ENCODE data around the gene ANKRD65. TPM values are rescaled to one million over a fixed set of nuclear protein-coding genes. Genes with fewer than 3 reads are reported as not detected.
A peak's percentile ranks its signal among the peaks of the same experiment; 100 is the strongest.

Gene ANKRD65
- polyA plus RNA-seq, 1 donor (not counting 4 experiments of a cell fraction or from before 2014, with no cell fraction given), result 4.6 TPM

DNA sequence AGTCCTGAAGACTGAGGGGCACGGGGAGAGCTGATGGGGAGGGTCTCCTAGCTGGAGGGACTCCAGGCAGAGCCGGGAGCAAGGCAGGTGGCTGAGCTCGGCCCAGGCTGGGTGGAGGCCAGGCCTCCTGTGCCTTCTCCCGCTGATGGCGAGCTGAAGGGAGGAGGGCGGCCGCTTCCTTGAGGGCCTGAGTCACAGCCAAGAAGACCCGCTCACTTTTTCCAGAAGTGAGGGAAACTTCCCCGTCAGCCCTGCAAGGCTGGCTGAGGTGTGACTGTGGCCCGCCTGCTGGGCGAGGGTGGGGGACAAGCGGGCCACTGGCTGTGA, 12.7 kb upstream of the ANKRD65 start:
- peak overlapping the region; percentile 52 for H3K9ac ChIP-seq (ENCODE audit: control insufficient read depth, extremely low read depth, insufficient read depth, low read length)
- peak overlapping the region; percentile 75 for H2AFZ ChIP-seq (ENCODE audit: control insufficient read depth, low read length)
- peak overlapping the region; percentile 56 for H3K4me2 ChIP-seq (ENCODE audit: control insufficient read depth, extremely low read depth, insufficient read depth, low read depth, low read length)
- TF ChIP-seq, protein P1, sequence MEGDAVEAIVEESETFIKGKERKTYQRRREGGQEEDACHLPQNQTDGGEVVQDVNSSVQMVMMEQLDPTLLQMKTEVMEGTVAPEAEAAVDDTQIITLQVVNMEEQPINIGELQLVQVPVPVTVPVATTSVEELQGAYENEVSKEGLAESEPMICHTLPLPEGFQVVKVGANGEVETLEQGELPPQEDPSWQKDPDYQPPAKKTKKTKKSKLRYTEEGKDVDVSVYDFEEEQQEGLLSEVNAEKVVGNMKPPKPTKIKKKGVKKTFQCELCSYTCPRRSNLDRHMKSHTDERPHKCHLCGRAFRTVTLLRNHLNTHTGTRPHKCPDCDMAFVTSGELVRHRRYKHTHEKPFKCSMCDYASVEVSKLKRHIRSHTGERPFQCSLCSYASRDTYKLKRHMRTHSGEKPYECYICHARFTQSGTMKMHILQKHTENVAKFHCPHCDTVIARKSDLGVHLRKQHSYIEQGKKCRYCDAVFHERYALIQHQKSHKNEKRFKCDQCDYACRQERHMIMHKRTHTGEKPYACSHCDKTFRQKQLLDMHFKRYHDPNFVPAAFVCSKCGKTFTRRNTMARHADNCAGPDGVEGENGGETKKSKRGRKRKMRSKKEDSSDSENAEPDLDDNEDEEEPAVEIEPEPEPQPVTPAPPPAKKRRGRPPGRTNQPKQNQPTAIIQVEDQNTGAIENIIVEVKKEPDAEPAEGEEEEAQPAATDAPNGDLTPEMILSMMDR (optimal IDR thresholded peaks at IDR 0.05 in 1 of 3, IDR thresholded peaks at IDR 0.05 in 1 of 3, conservative IDR thresholded peaks at IDR 0.05 in 1 of 3; ENCODE audit: extremely low read depth in 1 of 3, insufficient read depth in 2 of 3, low read length in 3 of 3), result no peak
- TF ChIP-seq EZH2 (IDR thresholded peaks at IDR 0.05; ENCODE audit: low read length), result no peak
- dilution Hi-C loops (cut with MboI; ENCODE audit: extremely low pct_ligation_motif_present, low sequenced_read_pairs), result no loop called here
- peak overlapping the region in 1 of 3 experiments; percentile 27 for H3K4me3 ChIP-seq (ENCODE audit: control insufficient read depth in 2 of 3, extremely low read depth in 1 of 3, insufficient read depth in 2 of 3, low read depth in 1 of 3, low read length in 3 of 3)
- H3K4me1 ChIP-seq (ENCODE audit: control insufficient read depth, extremely low read depth, insufficient read depth, low read length), result peaks cover 27% of the 10 kb centered on the region
- no peaks in the 10 kb centered on the region for H3K9me1 ChIP-seq (ENCODE audit: control insufficient read depth, extremely low read depth, insufficient read depth, low read length)
- H3K36me3 ChIP-seq (ENCODE audit: control insufficient read depth in 2 of 2, extremely low read depth in 1 of 2, insufficient read depth in 2 of 2, low read length in 2 of 2), result no peaks in the 10 kb centered on the region
- no peaks in the 10 kb centered on the region for H4K20me1 ChIP-seq (ENCODE audit: control insufficient read depth, extremely low read depth, insufficient read depth, low read length)
- no peaks in the 10 kb centered on the region for H3K79me2 ChIP-seq (ENCODE audit: control insufficient read depth, insufficient read depth, low read length)
- no peaks in the 10 kb centered on the region for H3K27me3 ChIP-seq (ENCODE audit: control insufficient read depth, extremely low read depth, insufficient read depth, low read length)
- no peaks in the 10 kb centered on the region for H3K9me3 ChIP-seq (ENCODE audit: control insufficient read depth, low read depth, low read length)
- FAIRE-seq (no peak), DNase-seq (ENCODE audit: low read depth, low spot score) (no peak)
- peak overlapping the region; percentile 31 for H3K27ac ChIP-seq (ENCODE audit: control insufficient read depth, insufficient read depth, low read length)

DNA sequence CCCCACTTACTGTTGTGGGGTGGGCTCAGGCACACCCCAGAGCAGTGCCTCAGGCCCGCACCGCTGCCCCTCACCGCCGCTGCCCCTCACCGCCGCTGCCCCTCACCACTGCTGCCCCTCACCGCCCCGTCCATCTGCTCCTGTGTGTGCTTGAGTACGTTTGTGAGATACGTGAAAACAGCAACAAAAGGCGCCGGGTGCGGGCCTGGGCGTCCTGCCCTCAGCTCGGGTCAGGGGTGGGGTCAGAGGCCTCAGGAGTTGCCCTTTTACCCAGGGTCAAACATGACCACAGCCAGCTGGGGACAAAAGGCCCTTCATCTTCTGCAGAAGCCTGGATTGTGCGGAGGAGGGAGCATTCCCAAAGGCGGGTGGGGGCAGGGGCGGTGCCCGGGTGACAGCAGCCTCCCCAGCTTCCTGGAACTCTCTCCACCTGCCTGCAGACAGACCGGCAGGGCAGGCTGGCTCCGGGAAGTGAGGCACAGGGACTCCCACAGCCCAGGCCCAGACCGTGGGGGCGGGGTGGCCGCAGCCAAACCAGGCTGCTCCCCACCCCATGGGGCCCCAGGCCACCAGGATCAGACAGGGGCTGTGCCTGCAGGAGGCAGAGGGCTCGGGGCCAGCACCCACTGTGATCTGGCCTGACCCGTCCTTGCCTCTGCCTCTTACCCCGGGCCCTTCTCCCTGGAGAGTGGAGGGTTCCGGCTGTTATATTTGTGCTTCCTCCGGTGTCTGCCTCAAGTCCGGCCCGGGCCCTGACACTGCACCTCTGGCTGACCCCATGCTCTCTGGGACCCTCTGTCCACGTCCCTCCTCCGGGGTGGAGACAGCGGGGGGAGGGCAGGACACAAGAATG, 12.1 kb upstream of the ANKRD65 start:
- Histone ChIP-seq H3K4me2 (ENCODE audit: control insufficient read depth, extremely low read depth, insufficient read depth, low read depth, low read length) (peak overlapping the region; percentile 56), H3K27ac (ENCODE audit: control insufficient read depth, insufficient read depth, low read length) (peak overlapping the region; percentile 31), H3K4me3 (ENCODE audit: control insufficient read depth in 2 of 3, extremely low read depth in 1 of 3, insufficient read depth in 2 of 3, low read depth in 1 of 3, low read length in 3 of 3) (peak overlapping the region in 1 of 3 experiments; percentile 27), H2AFZ (ENCODE audit: control insufficient read depth, low read length) (peak overlapping the region; percentile 75), H4K20me1 (ENCODE audit: control insufficient read depth, extremely low read depth, insufficient read depth, low read length) (no peaks in the 10 kb centered on the region), H3K27me3 (ENCODE audit: control insufficient read depth, extremely low read depth, insufficient read depth, low read length) (no peaks in the 10 kb centered on the region), H3K4me1 (ENCODE audit: control insufficient read depth, extremely low read depth, insufficient read depth, low read length) (peaks cover 27% of the 10 kb centered on the region), H3K9me1 (ENCODE audit: control insufficient read depth, extremely low read depth, insufficient read depth, low read length) (no peaks in the 10 kb centered on the region), H3K9ac (ENCODE audit: control insufficient read depth, extremely low read depth, insufficient read depth, low read length) (peak overlapping the region; percentile 52), H3K9me3 (ENCODE audit: control insufficient read depth, low read depth, low read length) (no peaks in the 10 kb centered on the region), H3K36me3 (ENCODE audit: control insufficient read depth in 2 of 2, extremely low read depth in 1 of 2, insufficient read depth in 2 of 2, low read length in 2 of 2) (no peaks in the 10 kb centered on the region), H3K79me2 (ENCODE audit: control insufficient read depth, insufficient read depth, low read length) (no peaks in the 10 kb centered on the region)
- FAIRE-seq, result no peak
- TF ChIP-seq EZH2 (IDR thresholded peaks at IDR 0.05; ENCODE audit: low read length), result no peak
- TF ChIP-seq, protein P1 (optimal IDR thresholded peaks at IDR 0.05 in 1 of 3, IDR thresholded peaks at IDR 0.05 in 1 of 3, conservative IDR thresholded peaks at IDR 0.05 in 1 of 3; ENCODE audit: extremely low read depth in 1 of 3, insufficient read depth in 2 of 3, low read length in 3 of 3), result no peak
- dilution Hi-C loops (cut with MboI; ENCODE audit: extremely low pct_ligation_motif_present, low sequenced_read_pairs), result no loop called here
- DNase-seq (ENCODE audit: low read depth, low spot score), result peak; percentile 25
